OCI-LY7 (cell line): ENCODE measurements around the gene ZCCHC8.

Source experiments
- CTCF ChIP-seq: fragments of 200-600 bp; sonication (generic); conservative IDR thresholded peaks from 2 replicates; pipeline ENCODE4 v1.5.1; 2014; ENCODE audit warnings: mild to moderate bottlenecking, antibody characterized with exemption, low read length, moderate library complexity, mixed read lengths
- EZH2phosphoT487 ChIP-seq: fragments of 200-600 bp; sonication (generic); IDR thresholded peaks from 2 replicates; pipeline ENCODE4 v1.6.1; 2018; ENCODE audit warnings: low read depth, borderline replicate concordance, mild to moderate bottlenecking, mixed run types, antibody characterized with exemption, low read length, moderate library complexity, mixed read lengths

- no peak for TF ChIP-seq CTCF
- TF ChIP-seq EZH2phosphoT487: no peak
Measured at GRCh38 chr12:122489038-122489437, 11.7 kb downstream of the ZCCHC8 start.
